Inferior parietal cortex (tissue), 1 donor: Measurements from ENCODE around the gene LRRN3.
"Not testable (repeated sequence)": the region's sequence is repeated elsewhere in the genome, so short reads cannot be mapped to it uniquely, and the experiment has no call there.

Experiments
- DNase-seq: peaks from one replicate; pipeline ENCODE4 v3.0.0-alpha.2; 2016; ENCODE audit errors: extremely low spot score

The LRRN3 gene

GRCh38 chr7:111090846-111091245 lies at the start of gene LRRN3:
Gene LRRN3 (plus strand): TSS chr7:111091127. CDS start chr7:111122773, 31,646 bp downstream.
- DNase-seq, result peak; percentile 74

- no peak for DNase-seq
Measured at GRCh38 chr7:111041577-111041976, 49.4 kb upstream of the LRRN3 start.

DNA sequence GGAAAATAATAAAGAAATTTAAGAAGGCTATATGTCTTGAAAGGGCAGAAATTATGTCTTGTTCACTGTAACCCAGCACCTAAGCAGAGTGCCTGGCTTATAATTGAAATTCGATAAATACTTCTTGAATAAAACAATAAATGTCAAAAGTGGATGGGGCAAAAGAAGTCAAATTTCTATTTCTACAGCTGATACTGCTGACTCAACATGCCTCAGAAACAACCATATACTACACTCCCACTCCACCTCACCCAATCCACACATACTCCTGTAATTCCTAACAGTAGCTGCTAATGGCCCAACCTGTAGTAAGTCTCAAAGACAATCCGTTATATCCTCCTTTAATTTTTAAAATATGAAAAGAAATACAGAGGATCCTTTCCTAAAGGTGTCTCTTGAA lies 48.1 kb upstream of the LRRN3 start:
- no peak for DNase-seq

DNA sequence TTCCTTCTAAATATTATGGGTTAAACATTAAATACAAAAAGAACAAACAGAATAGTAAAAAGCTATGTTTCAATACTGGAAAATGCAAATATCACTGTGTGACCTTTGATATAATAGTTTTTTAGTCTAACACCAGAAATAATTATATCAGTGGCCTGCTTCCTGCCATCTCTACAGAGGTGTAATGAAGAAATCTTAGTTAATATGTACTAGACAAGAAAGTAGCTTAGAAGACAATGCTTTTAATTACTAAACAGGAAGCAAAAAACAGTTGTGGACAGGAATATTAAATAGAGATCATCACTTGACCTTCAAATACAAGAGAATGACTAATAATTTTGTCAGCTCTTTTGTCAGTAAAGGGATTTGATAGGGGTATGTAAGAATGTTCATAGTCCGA lies 47.4 kb upstream of the LRRN3 start:
- DNase-seq, result no peak

GRCh38 chr7:111045449-111045848 lies 45.5 kb upstream of the LRRN3 start:
- DNase-seq, result no peak

- no peak for DNase-seq
Measured at GRCh38 chr7:111047595-111047994, 43.3 kb upstream of the LRRN3 start.

DNA sequence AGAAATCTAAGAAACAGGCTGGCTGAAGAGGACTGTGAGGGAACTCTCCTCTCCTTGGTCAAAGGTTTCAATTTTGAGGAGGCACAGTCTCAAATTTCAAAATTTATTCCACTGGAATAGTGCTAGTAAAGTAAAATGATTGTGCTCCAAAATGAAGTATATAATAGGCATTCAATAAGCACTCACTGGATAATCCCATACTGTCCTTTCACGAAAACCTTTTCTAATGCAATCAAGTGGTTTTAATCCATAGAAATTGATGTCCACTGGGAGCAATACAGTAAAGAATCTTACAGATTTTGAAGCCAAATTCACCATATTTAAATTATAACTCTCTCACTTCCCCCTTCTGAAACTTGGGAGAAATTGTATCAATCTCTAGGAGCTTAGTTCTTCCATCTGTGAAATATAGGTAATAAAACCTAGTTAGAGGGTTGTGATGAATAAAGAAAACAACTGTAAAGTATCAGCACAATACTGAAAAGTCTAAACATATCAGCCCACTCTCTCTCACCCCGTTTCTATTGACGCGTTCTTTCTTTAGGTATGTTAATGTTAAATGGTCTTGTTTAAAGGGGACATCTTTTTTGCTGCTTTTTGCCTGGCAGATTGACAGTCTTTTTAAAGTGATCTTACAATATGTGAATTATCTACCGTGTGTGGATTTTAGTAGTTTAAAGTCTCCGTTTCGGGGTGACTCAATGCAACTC lies 40.8 kb upstream of the LRRN3 start:
- DNase-seq, result no peak

DNA sequence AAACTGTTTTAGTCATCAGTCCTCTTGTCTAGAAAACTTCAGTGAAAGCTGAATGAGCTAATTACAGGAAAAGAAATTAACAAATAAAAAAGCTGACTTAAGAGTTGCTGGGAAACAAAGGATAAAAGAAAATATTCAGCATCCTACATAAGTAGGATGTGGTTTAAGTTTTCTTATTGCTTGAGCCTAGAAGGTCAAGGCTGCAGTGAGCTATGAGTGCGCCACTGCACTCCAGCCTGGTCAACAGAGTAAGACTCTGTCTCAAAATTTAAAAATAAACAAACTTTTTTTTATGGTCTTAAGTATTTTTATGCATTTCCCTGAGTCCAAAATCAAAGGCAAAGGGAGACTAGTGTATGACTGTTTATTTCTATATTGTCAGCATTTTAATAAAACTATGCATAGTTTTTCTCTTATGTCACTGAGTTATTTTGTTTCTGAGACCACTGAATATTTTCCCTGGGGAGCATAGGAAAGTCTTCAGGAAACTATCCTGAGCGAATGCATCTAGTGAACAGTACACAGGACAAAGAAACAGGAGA lies 40.0 kb upstream of the LRRN3 start:
- no peak for DNase-seq

GRCh38 chr7:111051832-111052231 lies 39.1 kb upstream of the LRRN3 start:
- DNase-seq, result no peak

DNA sequence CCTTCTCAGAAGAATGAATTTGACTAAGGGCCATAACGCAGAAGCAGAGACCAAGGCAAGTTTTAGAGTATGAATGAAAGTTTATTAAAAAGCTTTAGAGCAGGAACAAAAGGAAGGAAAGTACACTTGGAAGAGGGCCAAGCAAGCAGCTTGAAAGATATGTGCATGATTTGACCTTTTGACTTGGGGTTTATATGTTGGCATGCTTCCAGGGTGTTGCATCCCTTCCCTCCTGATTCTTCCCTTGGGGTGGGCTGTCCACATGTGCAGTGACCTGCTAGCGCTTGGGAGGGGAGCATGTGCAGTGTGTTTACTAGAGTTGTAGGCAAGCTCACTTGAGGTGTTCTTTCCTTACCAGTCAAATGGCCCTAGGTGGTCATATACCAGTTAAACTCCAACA lies 37.9 kb upstream of the LRRN3 start:
- DNase-seq, result no peak

GRCh38 chr7:111056371-111056770 lies 34.6 kb upstream of the LRRN3 start:
- DNase-seq, result no peak

DNA sequence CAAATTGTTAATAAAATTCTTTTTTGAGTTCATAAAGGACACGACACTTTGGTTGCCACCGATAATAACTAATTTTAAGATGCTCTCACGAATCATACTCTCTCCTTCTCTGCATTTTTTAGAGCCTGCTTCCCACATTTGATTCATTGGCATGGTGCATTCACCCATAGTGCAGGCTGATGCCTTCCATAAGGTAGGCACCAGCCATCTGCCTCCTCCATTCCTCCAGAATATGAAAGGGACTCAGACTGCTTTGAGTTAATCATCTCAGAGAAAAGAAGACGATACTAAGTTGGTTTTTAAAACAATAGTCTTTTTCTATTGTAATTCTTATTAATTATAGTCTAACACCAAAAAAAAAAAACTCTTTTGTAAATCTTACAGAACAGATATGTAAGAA lies 33.9 kb upstream of the LRRN3 start:
- no peak for DNase-seq

GRCh38 chr7:111059833-111060232 lies 31.1 kb upstream of the LRRN3 start:
- no peak for DNase-seq

- no peak for DNase-seq
Measured at GRCh38 chr7:111063166-111063565, 27.8 kb upstream of the LRRN3 start.

- no peak for DNase-seq
Measured at GRCh38 chr7:111067251-111067650, 23.7 kb upstream of the LRRN3 start.

- no peak for DNase-seq
Measured at GRCh38 chr7:111067682-111068081, 23.2 kb upstream of the LRRN3 start.

- no peak for DNase-seq
Measured at GRCh38 chr7:111068618-111069017, 22.3 kb upstream of the LRRN3 start.

- no peak for DNase-seq
Measured at GRCh38 chr7:111071556-111071955, 19.4 kb upstream of the LRRN3 start.

DNA sequence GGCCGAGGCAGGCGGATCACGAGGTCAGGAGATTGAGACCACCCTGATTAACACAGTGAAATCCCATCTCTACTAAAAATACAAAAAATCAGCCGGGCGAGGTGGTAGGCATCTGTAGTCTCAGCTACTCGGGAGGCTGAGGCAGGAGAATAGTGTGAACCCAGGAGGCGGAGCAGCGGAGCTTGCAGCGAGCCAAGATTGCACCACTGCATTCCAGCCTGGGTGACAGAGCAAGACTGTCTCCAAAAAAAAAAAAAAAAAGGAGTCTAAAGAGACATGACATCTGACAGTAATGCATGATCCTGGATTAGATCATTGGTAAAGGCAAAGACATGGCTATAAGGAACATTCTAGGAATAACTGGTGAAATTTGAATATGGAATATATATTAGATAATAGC lies 18.3 kb upstream of the LRRN3 start:
- DNase-seq, result not testable (repeated sequence)

DNA sequence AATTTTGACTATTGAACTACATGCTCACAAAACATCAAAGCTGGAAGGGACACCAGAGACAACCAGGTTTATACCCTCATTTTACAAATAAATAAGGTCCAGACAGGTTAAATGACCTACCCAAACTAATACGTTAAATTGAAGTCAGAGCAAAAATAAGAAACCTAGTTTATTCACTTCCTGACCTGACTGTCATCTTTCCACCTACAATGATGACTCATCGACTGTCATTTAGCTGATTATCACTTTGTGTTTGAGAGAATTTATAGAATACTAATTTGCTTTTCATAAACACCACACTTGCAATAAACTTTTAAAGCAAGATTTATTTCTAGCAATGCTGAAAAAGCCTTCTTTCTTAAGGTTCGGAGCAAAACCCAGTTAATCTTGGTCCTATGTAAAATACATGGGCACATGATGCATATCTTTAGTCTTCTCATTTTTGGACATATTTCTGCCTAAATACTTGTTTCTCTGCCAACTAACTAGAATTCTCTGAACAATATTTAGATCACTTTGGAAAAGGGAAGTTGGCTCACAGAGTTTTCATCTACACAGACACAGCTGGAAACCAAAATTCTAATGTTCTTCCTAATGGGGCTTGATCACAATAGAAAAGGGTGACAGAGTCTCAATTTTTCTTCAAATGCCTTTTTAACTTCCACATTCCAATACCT lies 16.7 kb upstream of the LRRN3 start:
- no peak for DNase-seq

DNA sequence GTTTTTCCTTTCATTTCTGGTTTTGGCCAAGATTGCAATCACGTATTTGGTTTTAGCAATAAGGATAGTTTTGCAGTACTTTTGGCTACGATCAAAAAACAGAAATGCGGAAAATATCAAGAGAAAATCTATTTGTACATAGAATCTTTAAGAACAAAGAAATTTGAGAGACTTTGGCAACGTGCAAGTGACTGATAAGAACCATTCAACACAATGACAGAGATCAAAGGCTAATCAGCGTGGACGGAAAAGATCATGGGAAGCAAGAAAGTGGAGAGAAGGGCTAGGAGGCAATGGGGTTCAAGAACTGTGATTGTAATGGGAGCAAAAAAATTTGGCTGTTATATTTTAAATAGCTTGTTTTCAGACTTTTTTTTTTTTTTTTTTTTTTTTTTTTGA lies 16.2 kb upstream of the LRRN3 start:
- DNase-seq, result no peak

DNA sequence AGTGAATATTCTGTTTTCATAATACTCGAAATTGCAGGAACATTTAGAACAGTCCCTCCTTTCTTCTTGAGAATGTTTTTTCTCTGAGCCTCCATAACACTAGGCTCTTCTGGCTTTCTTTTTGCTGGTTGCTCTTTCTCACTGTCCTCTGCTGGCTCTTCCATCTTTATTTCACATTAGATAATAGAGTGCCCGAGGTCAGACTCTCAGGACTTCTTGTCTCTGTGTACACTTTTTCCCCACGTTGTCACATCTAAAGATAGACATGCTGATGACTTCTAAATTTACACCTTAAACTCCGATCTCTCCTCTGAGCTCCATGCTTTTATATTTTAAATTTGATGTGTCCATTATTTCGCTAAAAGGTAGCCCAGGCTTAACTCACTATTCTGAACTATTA lies 15.4 kb upstream of the LRRN3 start:
- DNase-seq, result no peak

- DNase-seq, result no peak
Measured at GRCh38 chr7:111076205-111076604, 14.7 kb upstream of the LRRN3 start.
